HG03571 (cell line): Measurements from ENCODE around the gene SLC35D3.
"Not testable (repeated sequence)": the region's sequence is repeated elsewhere in the genome, so short reads cannot be mapped to it uniquely, and the experiment has no call there.

Experiments
- ATAC-seq: cut with Tn5 transposase; IDR thresholded peaks from one replicate; pipeline ENCODE4 v1.9.1; 2021; ENCODE audit not compliant: unreplicated experiment

The SLC35D3 gene

GRCh38 chr6:136963259-136963658, 41.2 kb downstream of the SLC35D3 start:
- no peak for ATAC-seq

- no peak for ATAC-seq
Observed at GRCh38 chr6:136964398-136964797, 42.3 kb downstream of the SLC35D3 start.

- peak; percentile 83 for ATAC-seq
Observed at GRCh38 chr6:136967876-136968752, 46.0 kb downstream of the SLC35D3 start.

DNA sequence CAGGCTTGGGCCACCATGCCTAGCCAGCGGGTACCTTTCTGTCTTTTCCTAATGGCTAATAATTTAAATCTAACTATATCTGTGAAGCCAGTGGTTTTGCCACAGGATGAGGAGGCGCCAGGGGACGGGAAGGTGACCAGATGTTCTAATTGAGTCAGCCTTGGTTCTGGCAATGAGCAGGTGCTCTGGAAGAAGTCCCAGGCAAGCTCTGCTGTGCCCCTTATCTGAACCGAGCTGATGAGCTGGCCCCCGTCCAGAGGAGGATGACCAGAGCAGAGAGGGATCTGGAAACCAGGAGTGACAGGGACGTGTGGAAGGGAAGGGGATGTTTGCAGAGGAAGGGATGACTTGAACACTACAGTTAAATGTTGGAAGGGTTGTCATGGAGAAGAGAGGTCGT, 46.7 kb downstream of the SLC35D3 start:
- ATAC-seq, result no peak

DNA sequence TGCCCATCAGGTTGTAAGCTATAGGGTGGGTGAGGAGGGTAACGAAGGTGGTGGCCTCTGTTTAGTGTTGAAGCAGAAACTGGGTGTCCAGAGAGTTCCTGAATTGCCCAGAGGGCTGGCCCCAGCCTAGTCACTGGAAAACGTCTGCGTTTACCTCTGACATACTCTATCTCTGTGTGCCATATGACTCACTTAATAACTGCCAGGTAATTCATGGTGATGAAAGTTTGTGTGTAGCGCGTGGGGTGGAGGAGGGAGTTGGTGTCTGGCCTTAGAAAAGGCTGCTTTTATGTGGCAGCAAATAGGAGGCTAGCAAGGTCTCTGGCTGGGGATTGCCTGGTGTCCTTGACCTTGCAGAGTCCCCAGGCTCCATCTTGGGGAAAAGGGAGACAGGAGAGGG, 47.3 kb downstream of the SLC35D3 start:
- ATAC-seq, result no peak

DNA sequence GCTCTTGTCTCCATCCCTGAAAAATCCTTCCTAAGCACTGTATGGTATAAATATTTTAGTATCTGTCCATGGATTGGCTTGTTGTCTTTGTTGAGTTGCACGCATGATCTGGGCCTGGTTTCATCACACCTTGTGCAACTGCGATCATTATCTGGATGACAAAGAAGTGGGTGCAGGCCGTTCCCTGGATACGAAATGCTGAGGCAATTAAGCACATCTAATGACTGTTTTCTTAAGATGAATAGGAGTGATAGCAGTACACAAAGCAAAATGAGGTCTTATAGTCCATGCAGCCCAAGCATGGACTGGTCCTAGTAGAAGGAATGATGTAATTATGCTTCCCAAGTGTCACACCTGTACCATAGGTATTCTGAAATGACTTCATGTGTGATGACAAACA, 47.8 kb downstream of the SLC35D3 start:
- ATAC-seq, result no peak

DNA sequence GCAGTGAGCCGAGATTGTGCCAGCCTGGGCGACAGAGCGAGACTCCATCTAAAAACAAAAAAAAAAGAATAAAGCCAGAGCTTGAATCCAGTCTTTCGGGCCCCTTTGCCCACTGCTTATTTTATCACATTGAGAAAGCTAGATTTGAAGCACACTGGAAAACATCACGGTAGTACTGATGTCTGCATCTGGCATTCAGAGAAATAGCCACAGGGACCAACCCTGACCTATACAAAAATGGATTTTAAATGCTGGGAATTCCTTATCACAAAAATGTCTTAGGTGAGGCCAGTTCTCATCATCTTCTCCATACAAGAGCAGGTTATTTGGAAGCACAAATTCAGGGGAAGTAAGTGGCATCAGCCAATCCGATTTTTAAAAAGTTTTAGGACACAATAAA, 49.5 kb downstream of the SLC35D3 start:
- ATAC-seq, result no peak

DNA sequence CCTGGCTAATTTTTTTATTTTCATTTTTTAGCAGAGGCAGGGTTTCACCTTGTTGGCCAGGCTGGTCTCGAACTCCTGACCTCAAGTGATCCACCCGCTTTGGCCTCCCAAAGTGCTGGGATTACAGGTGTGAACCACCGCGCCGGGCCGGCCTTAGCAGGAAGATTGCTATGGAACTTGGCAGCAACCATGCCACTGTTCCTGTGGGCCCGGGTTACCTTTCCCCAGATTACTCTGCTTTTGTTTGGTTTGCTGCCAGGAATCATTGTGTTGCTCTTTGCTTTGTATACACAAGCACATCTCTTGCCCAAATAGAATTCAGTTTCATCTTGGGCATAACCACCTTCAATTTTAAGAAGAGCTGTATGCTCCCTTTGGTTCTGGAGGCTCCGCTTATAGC, 51.7 kb downstream of the SLC35D3 start:
- not testable (repeated sequence) for ATAC-seq
